GM18505 (cell line): ENCODE measurements around the gene FN1.

Experiments used
- ATAC-seq: cut with Tn5 transposase; IDR thresholded peaks from one replicate; pipeline ENCODE4 v1.9.1; 2021; ENCODE audit not compliant: unreplicated experiment
- POLR2A ChIP-seq: IDR thresholded peaks from 4 replicates; pipeline ENCODE4 v1.6.1; 2011; ENCODE audit warnings: borderline replicate concordance; ENCODE audit not compliant: insufficient read depth, insufficient read length; ENCODE audit errors: extremely low read depth

The FN1 gene

DNA sequence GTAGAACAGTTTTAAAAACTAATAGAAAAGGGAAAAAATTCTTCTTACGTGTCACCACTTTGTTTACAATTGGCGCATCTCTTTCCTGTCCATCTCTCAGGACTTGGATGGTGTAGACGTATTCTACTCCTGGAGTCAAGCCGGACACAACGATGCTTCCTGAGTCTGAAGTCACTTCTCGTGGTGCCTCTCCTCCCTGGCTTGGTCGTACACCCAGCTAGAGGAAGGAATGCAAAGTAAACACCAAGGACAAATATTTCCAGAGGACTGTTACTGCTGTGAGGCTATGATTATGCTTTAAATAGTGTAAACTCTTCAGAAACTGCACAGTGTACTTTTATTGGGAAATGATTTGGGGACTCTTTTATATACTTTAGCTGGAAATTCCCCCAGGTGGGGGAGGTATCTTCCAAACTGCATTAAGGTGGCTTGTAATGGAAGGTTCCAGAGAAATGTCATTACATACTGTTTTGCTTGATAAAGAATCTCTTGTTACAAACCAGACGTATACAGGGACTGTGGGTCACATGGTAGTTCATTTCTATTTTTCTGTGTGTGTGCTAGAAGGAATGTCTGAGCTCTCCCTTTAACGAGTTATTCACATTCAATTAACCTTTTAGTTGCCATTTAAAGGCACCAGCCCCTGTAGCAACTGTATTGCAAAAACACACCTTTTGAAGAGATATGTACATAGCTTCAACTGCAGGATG, 38.1 kb downstream of the FN1 start:
- ATAC-seq = no peak
- no peak for TF ChIP-seq POLR2A

DNA sequence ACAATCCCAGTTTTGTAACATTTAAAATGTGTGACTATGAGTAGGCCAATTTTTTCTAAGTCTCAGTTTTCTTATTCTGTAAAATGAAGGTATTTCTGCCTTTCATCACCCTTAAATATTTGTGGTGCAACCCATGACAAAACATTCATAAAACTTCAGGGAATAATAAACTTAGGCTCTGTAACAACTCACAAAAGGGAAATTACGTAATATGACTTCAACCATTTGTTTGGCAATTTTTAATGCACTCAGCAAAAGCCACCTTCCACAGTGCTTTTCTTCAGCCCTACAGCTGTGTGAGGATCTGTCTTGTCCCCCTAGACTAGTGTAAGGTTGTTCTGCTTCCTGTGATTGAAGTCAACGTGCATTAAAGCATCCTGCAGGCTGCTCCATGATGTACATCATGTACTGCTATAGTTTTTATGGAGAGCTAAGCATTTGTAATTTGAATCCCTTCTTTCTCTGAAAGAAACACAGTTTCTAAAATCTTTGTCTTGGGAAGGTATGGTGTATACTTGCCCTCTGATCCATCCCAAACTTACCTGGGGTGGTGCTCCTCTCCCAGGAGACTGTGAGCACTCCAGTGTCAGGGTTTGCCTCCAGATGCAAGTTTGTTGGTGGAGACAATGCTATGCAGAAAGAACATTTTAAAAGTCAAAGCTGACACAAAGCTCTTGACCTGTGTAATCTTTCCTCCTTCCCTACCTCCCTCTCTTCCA, 39.1 kb downstream of the FN1 start:
- ATAC-seq = no peak
- no peak for TF ChIP-seq POLR2A

DNA sequence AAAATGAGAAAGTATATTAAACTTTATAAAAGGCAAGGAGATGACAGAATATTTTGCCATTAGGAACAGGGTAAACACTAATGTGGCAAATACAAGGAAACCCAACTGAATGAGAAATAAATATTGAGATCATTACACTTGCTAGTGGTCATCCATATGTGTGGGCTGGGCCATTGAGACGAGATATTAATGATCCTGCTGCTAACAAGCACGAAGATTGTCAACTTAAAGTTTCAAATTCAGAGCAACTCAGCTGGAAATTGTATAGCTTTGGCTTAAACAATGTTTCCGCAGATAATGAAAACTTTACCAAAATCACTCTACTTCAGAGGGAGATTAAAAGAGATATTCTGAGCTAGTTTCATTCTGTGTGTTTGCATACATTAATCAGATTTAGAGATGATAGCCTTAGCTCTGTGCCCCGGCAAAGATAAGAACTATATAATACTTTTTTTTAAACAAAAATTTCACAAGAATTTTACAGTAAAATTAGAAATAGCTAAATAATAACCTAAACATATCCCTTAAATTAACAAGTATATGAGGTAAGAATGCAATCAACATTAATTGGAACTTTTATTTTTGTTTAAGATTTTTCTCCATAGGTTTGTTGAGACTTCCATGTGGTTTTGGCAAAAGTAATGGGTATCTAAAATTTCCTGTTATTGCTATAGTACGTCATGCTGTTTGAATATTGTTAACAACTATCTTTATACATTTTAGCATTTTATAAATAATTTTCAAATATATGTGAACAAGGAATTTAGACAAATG, 40.0 kb downstream of the FN1 start:
- no peak for ATAC-seq
- no peak for TF ChIP-seq POLR2A

DNA sequence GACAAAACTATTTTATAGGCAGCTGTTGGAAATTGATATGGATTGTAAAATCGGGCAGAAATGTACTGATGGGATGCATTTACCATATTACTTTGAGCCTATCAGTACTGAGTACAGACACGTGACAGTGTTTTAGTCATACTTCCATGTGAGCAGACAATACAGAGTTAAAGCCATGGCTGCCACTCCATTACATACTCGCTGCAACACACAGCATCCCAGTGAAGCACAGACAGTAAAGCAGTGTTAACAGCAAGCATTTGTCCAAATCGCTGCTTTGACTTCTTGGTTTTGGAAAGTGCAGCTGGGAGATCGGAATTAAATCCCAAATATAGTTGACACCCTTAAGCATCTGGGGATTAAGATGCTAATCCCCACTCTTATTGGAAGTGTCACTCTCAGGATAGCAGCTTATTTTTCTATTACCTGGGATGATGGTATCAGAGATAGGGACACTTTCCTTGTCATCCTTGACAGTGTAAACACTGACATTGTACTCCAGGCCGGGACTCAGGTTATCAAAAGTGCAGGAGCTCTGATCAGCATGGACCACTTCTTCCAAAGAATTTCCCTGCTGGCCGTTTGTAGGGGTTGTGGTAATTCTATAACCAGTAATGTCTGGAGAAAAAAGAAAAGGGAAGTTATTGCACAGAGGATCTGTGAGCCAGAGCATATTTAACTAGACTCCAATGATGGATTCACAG, 41.6 kb downstream of the FN1 start:
- TF ChIP-seq POLR2A = no peak
- ATAC-seq = no peak

DNA sequence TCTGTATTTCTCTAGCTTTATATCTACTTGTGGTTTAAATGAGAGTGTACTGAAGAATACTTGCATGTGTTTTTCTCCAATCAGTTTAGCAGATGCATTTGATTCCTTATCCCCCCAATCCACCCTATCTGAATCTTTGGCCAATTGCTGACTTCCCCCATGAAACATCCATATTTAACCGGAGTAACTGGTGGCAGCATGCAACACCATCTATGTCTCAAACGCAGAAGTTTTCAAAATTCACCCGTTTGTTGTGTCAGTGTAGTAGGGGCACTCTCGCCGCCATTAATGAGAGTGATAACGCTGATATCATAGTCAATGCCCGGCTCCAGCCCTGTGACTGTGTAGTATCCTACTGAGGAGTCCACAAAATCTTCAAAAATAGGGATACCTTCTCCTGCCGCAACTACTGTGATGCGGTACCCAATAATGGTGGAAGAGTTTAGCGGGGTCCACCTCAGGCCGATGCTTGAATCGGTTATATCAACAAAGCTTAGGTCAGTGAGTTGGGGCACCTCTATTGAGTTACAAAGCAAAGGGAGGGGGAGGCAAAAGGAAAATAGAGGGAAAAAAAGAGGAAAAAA, 43.1 kb downstream of the FN1 start:
- TF ChIP-seq POLR2A = no peak
- no peak for ATAC-seq

DNA sequence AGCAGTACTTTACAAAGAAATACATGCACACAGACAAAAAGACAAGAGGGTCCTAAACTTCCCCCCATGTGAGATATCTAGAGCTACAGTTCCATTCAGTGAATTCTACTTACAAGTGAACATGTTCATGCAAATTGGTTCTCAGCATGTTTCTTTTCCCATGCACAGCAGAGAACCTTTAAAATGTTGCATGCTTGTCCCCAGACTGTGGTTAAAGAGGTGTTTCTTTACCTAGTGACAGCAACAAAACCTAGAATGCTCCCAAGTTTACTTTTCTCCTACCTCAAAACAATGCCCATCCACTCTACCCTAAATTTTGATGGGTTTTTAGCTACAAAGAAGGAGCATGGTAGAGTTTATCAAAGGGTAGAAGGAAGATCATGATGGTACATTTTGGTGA, 43.7 kb downstream of the FN1 start:
- ATAC-seq = no peak
- no peak for TF ChIP-seq POLR2A

DNA sequence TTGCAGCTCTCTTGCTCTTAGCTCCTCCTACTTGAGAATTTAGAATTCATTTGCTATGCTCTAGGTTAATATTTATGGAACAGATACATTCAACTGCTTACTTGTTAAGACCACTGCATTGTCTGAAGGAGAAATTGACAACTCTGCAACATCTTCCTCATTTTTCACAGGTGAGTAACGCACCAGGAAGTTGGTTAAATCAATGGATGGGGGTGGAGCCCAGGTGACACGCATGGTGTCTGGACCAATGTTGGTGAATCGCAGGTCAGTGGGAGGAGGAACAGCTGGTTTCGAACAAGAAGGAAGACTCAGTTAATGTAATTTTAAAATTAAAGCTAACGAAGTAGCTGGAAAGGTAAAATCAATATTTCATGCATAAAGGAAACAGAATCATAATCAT, 44.3 kb downstream of the FN1 start:
- ATAC-seq = no peak
- TF ChIP-seq POLR2A = no peak

DNA sequence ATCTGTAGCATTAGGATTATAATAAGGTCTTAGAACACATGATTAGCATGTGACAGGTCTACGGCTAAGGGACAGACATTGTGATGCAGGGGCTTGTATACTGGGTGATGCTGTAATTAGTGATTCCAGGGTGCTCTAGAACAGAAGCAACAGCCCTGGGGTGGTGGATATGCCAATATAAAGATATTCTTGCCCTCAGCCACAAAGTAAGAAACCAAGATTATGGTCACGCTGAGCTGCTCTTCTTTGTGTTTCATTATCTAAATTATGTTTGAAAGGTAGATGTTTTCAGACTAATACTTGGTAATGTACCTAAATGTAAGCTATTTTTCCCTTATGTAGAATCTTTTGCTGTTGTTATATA, 45.3 kb downstream of the FN1 start:
- ATAC-seq = no peak
- no peak for TF ChIP-seq POLR2A

DNA sequence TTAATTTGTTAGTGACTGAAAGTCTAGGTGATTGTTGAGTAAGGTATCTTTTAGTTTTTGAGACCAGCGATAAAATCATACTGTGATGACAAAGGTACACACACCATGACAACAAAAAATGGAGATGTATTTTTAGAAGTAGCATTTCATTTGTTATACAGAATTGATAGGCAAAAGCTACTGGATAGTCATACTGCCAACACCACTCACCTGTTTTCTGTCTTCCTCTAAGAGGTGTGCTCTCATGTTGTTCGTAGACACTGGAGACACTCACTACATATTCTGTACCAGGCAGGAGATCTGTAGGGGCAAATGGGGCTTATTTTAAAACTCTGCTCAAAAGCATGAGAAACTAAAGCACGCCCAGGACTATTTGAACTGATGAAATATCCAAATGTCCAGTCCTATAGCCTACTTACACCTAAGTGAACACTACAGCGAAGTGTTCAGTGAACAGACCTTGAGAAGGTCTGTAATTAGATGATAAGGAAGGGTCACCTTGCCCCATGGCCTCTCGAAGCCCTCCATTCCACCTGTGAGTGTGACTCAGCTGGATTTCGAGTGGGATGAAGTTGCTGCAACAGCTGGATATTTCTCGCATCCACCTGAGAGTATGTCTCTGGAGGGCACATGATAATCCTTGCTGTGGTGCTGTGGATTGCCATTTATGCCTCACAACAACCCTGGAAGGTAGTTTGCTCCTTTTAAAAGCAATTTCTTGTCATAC, 47.7 kb downstream of the FN1 start:
- TF ChIP-seq POLR2A = no peak
- no peak for ATAC-seq

DNA sequence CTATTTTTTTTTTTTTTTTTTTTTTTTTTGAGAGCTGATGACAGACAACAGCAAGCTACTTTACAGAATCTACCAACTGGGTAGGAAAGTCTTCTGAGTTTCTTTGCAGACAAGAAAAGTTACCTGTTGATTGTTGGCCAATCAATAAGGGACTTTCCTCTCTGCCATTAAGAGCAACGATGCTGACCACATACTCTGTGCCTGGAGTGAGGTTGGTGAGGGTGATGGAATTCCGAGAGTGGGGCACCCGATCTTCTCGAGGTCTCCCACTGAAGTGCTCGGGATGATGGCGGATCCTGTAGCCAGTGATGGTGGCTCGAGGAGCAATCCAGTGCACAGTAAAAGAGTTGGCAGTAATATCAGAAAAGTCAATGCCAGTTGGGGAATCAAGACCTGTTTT, 49.3 kb downstream of the FN1 start:
- ATAC-seq = no peak

DNA sequence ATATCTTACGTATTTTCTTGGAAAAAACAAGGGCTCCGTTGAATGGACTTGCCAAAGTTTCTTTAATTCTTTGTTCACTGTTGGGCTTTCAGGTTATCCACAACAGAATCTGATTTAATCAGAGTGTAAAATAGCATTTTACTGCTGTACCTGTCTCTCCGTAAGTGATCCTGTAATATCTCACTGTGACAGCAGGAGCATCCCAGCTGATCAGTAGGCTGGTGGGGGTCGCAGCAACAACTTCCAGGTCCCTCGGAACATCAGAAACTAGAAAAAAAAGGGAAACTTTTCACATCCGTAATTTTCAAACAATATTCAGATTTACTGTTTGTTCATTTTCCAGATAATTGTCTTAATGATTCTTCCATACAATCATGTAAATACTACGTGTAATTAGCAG, 51.2 kb downstream of the FN1 start:
- no peak for TF ChIP-seq POLR2A
- no peak for ATAC-seq

More for the DNA sequence above, 49.3 kb downstream of the FN1 start:
- TF ChIP-seq POLR2A = no peak

DNA sequence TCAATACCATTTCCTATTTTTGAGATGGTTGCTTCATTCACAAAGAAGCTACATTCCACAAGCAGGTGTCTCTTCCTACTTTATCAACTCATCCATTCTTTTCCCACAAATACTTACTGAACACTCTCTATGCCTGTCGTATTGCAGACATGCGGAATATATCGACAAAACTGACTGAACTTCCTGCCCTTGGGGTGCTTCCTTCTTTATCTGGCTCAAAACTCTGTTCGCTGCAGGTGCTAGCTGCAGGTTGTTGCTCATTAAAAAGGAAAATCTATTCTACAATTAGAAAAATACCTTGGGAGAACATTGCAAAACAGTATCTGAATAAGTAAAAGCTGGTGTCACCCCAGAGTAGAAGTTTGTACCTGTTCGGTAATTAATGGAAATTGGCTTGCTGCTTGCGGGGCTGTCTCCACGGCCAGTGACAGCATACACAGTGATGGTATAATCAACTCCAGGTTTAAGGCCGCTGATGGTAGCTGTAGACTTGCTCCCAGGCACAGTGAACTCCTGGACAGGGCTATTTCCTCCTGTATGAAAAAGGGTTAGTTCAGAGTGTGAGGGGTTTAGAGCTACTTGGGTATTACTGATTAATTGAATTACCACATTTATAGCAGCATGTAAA, 52.1 kb downstream of the FN1 start:
- TF ChIP-seq POLR2A = no peak
- no peak for ATAC-seq

DNA sequence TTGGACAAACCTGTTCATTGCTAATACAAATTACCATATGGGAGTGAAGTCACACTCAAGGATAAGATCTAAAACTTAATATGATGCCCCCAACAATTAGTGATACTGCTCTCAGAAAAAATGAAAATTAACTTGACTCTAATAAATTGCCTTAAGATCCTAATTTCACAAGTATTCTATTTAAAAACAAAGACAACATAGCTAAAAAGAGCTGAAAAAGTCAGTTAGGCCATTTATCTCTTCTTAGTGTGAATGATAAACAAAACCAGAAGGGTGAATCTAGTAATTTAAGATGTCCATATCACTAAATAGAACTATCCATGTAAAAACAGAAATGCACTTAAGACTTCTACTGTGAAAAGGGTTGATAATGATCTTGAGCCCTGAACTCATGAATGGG, 53.4 kb downstream of the FN1 start:
- no peak for TF ChIP-seq POLR2A
- no peak for ATAC-seq

DNA sequence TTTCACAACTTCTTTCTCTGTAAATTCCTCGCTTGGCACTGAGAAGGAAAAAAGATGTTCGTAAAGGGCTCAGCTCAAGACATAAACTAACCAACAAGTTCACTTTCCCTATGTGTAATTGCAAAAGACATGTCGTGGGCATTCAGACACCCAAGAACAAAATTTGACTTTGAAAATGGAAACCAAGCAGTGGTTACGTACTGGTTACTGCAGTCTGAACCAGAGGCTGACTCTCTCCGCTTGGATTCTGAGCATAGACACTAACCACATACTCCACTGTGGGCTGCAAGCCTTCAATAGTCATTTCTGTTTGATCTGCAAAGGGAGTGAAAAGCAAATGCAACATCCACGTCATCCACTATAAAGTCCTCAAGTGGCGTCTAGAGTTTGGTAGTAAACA, 53.9 kb downstream of the FN1 start:
- TF ChIP-seq POLR2A = no peak
- ATAC-seq = no peak
